Body of pancreas (tissue), 4 donors: ENCODE measurements around the gene STARD9. TPM values are rescaled to one million over a fixed set of nuclear protein-coding genes. Genes with fewer than 3 reads are reported as not detected.

Experiments used
- ATAC-seq: fragments of 150-250 bp; one replicate; pipeline ENCODE4 v1.9.1; 2016
- DNase-seq, 4 donors: peaks; one replicate each; pipeline ENCODE4 v3.0.0-alpha.2; 2019
- H3K27ac ChIP-seq, 4 donors: fragments of 200-600 bp; sonication (generic); 1 replicate in 3 of 4; 2 replicates in 1 of 4; pipeline versions ENCODE4 v1.5.1 to v1.6.1; 2016 to 2019; ENCODE audit warnings: mild to moderate bottlenecking in 1 of 4, mixed read lengths in 1 of 4, moderate library complexity in 1 of 4
- H3K27me3 ChIP-seq, 2 donors: fragments of 200-600 bp; sonication (generic); one replicate each; pipeline ENCODE4 v1.6.0; 2016; ENCODE audit warnings: mild to moderate bottlenecking in 1 of 2
- H3K36me3 ChIP-seq, 2 donors: fragments of 200-600 bp; sonication (generic); replicated peaks in 1 of 2; 2 replicates each; pipeline ENCODE4 v1.5.1; 2016; ENCODE audit warnings: low read depth in 2 of 2; ENCODE audit not compliant: insufficient read depth in 1 of 2
- H3K4me1 ChIP-seq: fragments of 200-600 bp; sonication (generic); one replicate; pipeline ENCODE4 v1.6.0; 2016
- H3K4me3 ChIP-seq, 2 donors: fragments of 200-600 bp; sonication (generic); 1 replicate in 1 of 2; 2 replicates in 1 of 2; pipeline ENCODE4 v1.5.1; 2016 to 2019
- H3K9me3 ChIP-seq, 3 donors: fragments of 200-600 bp; sonication (generic); 1 replicate in 2 of 3; 2 replicates in 1 of 3; pipeline ENCODE4 v1.5.1; 2016
- POLR2A ChIP-seq, 3 donors: fragments of 450-650 bp; IDR thresholded peaks; one replicate each; pipeline ENCODE4 v1.6.1; 2016; ENCODE audit warnings: antibody characterized with exemption in 3 of 3, mild to moderate bottlenecking in 2 of 3
- WGBS, 2 donors: methylation state at CpG; one replicate each; pipeline ENCODE4 v1.1.5; 2017; 5-methylcytosine and 5-hydroxymethylcytosine counted together
- intact Hi-C: fragments of 100-400 bp; cut with DNase I; formaldehyde crosslinking; loops from one replicate; pipeline ENCODE4 v1.15.1; 2023
- total RNA-seq, 2 donors: library from RNA; depleted of rRNA; stranded (reverse); fragments of >200 nt; gene quantifications; one replicate each; pipeline ENCODE4 v1.1.0, GENCODE V29; 2016
- TF ChIP-seq, protein P1 (sequence below), 7 experiments: fragments of 450-650 bp in 4 of 7; fragments of 200-600 bp in 3 of 7; sonication (generic) in 3 of 7; IDR thresholded peaks; one replicate each; pipeline ENCODE4 v1.5.1; 2016 to 2019; ENCODE audit warnings: antibody characterized with exemption in 7 of 7

Gene STARD9
- total RNA-seq, 2 donors from 2014 or later = 1.3 to 4.7 TPM

DNA sequence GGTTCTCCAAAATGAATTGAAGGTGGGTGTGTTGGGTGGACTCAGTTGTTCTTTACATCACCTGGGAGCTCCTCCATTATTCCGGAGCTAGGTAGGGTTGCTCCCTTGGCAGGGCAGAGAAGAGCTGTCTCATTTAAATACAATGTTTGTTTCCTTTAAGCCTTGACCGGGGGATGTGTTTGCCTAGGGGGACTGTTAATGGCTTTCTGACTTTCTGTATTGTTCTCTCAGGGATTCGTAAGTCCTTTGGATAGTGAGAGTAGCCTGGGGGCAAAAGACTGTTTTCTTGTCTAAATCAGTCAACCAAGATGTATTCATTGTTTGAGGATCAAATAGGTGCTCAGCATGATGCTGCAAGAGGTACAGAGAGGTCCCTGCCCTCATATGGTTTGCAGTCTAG lies 90.4 kb downstream of the STARD9 start:
- no peak for TF ChIP-seq POLR2A (IDR thresholded peaks at IDR 0.05)
- TF ChIP-seq, protein P1, sequence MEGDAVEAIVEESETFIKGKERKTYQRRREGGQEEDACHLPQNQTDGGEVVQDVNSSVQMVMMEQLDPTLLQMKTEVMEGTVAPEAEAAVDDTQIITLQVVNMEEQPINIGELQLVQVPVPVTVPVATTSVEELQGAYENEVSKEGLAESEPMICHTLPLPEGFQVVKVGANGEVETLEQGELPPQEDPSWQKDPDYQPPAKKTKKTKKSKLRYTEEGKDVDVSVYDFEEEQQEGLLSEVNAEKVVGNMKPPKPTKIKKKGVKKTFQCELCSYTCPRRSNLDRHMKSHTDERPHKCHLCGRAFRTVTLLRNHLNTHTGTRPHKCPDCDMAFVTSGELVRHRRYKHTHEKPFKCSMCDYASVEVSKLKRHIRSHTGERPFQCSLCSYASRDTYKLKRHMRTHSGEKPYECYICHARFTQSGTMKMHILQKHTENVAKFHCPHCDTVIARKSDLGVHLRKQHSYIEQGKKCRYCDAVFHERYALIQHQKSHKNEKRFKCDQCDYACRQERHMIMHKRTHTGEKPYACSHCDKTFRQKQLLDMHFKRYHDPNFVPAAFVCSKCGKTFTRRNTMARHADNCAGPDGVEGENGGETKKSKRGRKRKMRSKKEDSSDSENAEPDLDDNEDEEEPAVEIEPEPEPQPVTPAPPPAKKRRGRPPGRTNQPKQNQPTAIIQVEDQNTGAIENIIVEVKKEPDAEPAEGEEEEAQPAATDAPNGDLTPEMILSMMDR (IDR thresholded peaks at IDR 0.05) = no peak
- 54 to 68% methylated on average over 3 of the region's 3 CpGs for WGBS, 2 donors

DNA sequence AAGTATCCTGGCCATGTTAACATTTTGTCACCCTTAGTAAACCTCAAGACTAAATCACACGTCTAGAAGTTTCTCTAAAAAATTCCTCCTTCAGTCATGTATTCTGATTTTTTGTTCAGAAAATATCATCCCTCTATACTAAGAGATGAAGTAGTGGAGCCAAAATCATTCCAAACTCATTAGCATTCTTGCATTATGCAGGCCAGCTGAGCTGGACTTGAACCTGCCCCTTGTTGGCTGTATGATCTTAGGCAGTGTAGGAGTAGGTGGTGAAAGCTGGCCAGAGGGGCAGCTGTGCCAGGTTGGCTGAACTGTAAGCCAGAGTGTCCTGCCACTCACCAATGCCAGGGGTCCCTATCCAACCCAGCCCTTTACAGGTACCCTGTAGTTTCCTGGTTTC lies 92.4 kb downstream of the STARD9 start:
- no peaks in the 10 kb centered on the region for H3K27me3 ChIP-seq
- TF ChIP-seq, protein P1 (IDR thresholded peaks at IDR 0.05) = no peak
- no peak for TF ChIP-seq POLR2A (IDR thresholded peaks at IDR 0.05)
- H3K27ac ChIP-seq = no peak overlapping the region
- no peaks in the 10 kb centered on the region for H3K36me3 ChIP-seq
- H3K4me3 ChIP-seq = no peak overlapping the region
- ATAC-seq (no peak), DNase-seq (no peak)
- H3K9me3 ChIP-seq = no peaks in the 10 kb centered on the region
- WGBS, 2 donors = 81 to 83% methylated on average over 1 of the region's 1 CpG
- intact Hi-C loops = no loop called here
- no peaks in the 10 kb centered on the region for H3K4me1 ChIP-seq

More for the DNA sequence above, 90.4 kb downstream of the STARD9 start:
- Histone ChIP-seq H3K4me1 (no peaks in the 10 kb centered on the region), H3K27ac (no peak overlapping the region), H3K27me3 (no peaks in the 10 kb centered on the region), H3K4me3 (no peak overlapping the region), H3K9me3 (no peaks in the 10 kb centered on the region), H3K36me3 (no peaks in the 10 kb centered on the region)
- ATAC-seq = no peak
- intact Hi-C loops = no loop called here
- no peak for DNase-seq

DNA sequence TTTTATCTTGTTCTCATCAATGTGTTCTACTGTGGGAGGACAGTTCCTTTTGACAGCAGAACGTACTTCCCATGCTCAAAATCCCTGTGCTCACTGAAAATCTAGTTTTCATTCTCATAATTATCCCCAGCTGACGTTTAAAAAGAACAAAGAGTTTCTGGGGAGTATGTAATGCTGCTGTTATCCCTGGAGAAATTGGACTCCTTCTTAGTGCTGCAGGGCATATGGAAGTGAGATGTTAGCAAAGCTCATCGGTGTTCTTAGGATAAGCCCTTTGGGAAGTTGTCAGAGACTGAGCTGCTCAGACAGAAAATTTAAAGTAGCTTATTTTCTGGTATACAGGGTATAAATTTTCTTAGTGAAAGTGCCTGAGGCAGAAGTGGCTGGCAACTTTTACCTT lies 95.0 kb downstream of the STARD9 start:
- WGBS, 2 donors = 68 to 75% methylated on average over 3 of the region's 3 CpGs
- intact Hi-C loops = no loop called here
- DNase-seq (no peak), ATAC-seq (no peak)
- TF ChIP-seq POLR2A (IDR thresholded peaks at IDR 0.05) = no peak
- TF ChIP-seq, protein P1 (IDR thresholded peaks at IDR 0.05) = no peak
- no peaks in the 10 kb centered on the region for H3K36me3 ChIP-seq
- H3K4me1 ChIP-seq = no peaks in the 10 kb centered on the region
- H3K27me3 ChIP-seq = no peaks in the 10 kb centered on the region
- no peak overlapping the region for H3K27ac ChIP-seq
- H3K9me3 ChIP-seq = no peaks in the 10 kb centered on the region
- no peak overlapping the region for H3K4me3 ChIP-seq

DNA sequence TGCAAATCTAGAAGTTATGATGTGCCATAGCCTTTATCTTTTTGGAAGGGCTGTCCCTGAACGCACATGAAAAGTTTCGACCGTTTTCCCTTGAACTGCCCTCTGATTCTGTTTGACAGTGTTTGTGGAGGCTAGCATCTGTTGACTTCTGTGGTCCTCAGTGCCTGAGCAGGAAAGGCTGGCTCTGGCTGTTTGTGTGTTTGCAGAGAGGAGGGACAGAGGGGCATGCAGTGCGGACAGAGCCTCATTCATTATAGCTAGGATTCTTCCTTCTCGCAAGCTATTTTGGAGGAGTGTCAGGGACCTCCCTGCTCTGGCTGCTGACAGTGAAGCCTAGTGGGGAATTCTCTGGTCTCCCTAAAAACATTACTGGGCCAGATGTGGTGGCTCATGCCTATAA lies 97.0 kb downstream of the STARD9 start:
- no peaks in the 10 kb centered on the region for H3K4me1 ChIP-seq
- DNase-seq (no peak), ATAC-seq (no peak)
- H3K4me3 ChIP-seq = no peak overlapping the region
- WGBS, 2 donors = 46 to 50% methylated on average over 5 of the region's 5 CpGs
- H3K27me3 ChIP-seq = no peaks in the 10 kb centered on the region
- H3K36me3 ChIP-seq = no peaks in the 10 kb centered on the region
- intact Hi-C loops = no loop called here
- H3K27ac ChIP-seq = no peak overlapping the region
- H3K9me3 ChIP-seq = no peaks in the 10 kb centered on the region
- no peak for TF ChIP-seq POLR2A (IDR thresholded peaks at IDR 0.05)
- TF ChIP-seq, protein P1 (IDR thresholded peaks at IDR 0.05) = no peak

DNA sequence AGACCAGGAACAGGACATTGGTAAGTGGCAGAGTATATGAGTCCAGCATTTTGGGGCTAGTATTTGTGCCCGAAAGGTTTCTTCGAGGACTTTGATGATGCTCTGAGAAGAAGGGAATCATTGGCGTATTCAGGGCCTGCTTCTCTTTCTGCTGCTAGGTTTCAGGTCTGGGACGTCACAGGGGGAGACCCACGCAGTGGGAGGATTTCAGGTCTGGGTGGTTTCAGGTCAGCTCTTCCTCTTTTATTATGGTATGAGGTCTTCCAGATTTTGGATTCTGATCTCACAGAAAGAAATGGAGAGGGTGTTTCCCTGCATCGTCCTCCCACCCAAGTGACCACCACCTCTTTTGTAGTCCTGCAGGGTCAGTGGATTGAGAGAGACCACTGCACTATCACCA lies 99.1 kb downstream of the STARD9 start:
- Histone ChIP-seq H3K4me1 (no peaks in the 10 kb centered on the region), H3K9me3 (no peaks in the 10 kb centered on the region), H3K27me3 (no peaks in the 10 kb centered on the region), H3K36me3 (no peaks in the 10 kb centered on the region), H3K27ac (no peak overlapping the region), H3K4me3 (no peak overlapping the region)
- TF ChIP-seq, protein P1 (IDR thresholded peaks at IDR 0.05) = no peak
- TF ChIP-seq POLR2A (IDR thresholded peaks at IDR 0.05) = no peak
- WGBS, 2 donors = 69 to 71% methylated on average over 6 of the region's 6 CpGs
- DNase-seq (no peak), ATAC-seq (no peak)
- intact Hi-C loops = no loop called here
